GM18858 (cell line): ENCODE results near the gene LILRA1.
"Not testable (repeated sequence)": the region's sequence is repeated elsewhere in the genome, so short reads cannot be mapped to it uniquely, and the experiment has no call there.

ENCODE experiments used
- ATAC-seq: cut with Tn5 transposase; IDR thresholded peaks from one replicate; pipeline ENCODE4 v1.9.1; 2021; ENCODE audit not compliant: unreplicated experiment

LILRA1 gene

DNA sequence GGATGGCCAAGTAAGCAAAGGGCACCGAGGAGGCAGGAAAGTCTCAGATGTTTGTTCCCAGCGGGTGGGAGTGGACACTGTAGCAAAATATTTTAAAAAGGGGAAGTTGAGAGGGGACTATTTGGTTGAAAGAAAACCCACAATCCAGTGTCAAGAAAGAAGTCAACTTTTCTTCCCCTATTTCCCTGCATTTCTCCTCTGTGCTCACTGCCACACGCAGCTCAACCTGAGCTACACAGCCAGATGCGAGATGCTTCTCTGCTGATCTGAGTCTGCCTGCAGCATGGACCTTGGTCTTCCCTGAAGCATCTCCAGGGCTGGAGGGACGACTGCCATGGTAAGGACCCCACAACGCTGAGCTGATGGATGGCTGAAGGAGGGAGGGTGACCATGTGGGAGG, at the start of gene LILRA1:
TSS of gene LILRA1 (plus strand) at position 188 of the 400 bp plus-strand sequence. CDS start 613 bp downstream, outside the sequence.
- ATAC-seq: not testable (repeated sequence)

- ATAC-seq: no peak
Measured at GRCh38 chr19:54548806-54549205, 44.6 kb upstream of the LILRA1 start.

GRCh38 chr19:54549224-54549623, 44.2 kb upstream of the LILRA1 start:
- ATAC-seq: no peak

- no peak for ATAC-seq
Measured at GRCh38 chr19:54551293-54551692, 42.1 kb upstream of the LILRA1 start.

- ATAC-seq: no peak
Measured at GRCh38 chr19:54551950-54552912, 41.2 kb upstream of the LILRA1 start.

GRCh38 chr19:54552913-54553310, 40.5 kb upstream of the LILRA1 start:
- ATAC-seq: no peak

GRCh38 chr19:54554006-54554405, 39.4 kb upstream of the LILRA1 start:
- ATAC-seq: no peak

GRCh38 chr19:54554896-54555295, 38.5 kb upstream of the LILRA1 start:
- ATAC-seq: no peak

DNA sequence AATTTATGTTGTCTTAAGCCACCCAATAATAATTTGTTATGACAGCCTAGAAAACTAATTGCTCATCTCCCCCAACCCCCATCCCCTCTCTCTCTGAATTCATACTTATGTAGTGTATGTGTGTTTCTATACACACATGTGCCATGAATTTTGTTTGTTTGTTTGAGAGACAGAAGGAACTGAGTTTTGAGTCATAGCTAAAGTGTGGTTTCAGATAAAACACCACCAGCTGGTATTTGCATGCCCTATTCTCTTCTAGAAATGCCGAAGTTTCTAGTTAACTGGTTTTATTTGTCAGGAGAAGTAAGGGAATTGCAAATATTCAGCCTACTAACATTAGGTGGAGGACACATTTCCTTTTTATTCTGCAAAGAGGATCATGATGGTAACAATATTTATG, 37.2 kb upstream of the LILRA1 start:
- no peak for ATAC-seq

- ATAC-seq: no peak
Measured at GRCh38 chr19:54558339-54558738, 35.1 kb upstream of the LILRA1 start.

GRCh38 chr19:54560881-54561385, 32.5 kb upstream of the LILRA1 start:
- ATAC-seq: no peak

- no peak for ATAC-seq
Measured at GRCh38 chr19:54561840-54562239, 31.6 kb upstream of the LILRA1 start.

- not testable (repeated sequence) for ATAC-seq
Measured at GRCh38 chr19:54563206-54563605, 30.2 kb upstream of the LILRA1 start.

DNA sequence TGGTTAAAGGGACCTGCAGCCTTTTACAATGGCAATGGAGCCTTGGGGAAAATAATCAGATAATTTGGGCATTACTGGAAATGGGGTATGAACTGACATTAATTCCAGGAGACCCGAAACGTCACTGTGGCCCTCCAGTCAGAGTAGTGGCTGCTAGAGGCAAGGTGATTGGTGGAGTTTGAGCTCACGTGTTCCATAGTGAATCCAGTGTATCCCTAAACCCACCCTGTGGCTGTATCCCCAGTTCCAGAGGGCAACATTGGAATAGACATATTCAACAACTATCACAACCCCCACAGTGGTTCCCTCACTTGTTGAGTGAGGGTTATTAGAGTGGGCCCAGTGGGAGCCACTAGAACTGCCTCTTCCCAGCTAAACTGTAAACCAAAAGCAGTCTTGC, 23.1 kb upstream of the LILRA1 start:
- ATAC-seq: no peak

GRCh38 chr19:54571715-54572615, 21.5 kb upstream of the LILRA1 start:
- ATAC-seq: not testable (repeated sequence)

GRCh38 chr19:54572696-54573311, 20.6 kb upstream of the LILRA1 start:
- no peak for ATAC-seq

DNA sequence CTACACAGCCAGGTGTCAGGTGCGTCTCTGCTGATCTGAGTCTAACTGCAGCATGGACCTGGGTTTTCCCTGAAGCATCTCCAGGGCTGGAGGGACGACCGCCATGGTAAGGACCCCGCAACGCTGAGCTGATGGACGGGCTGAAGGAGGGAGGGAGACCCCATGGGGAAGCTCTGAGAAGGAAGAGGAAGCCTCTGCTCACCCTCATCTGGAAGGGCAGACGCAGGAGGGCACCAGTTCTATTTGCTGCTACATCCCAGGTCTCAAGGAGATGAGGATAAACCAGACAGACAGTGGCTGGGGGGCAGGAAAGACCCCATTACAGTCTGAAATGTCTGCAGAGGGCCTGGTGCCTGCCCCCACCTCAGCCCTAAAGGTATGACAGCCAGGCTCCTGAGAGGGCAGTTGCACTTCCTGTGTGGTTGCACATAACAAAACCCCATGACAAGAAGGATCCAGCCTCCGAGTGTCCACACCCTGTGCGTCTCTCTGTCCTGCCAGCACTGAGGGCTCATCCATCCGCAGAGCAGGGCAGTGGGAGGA, 20.0 kb upstream of the LILRA1 start, which contains the start of gene LILRA2:
TSS of gene LILRA2 (plus strand) at position 461 of the 543 bp plus-strand sequence. CDS start 89 bp downstream, outside the sequence.
- no peak for ATAC-seq

- no peak for ATAC-seq
Measured at GRCh38 chr19:54574051-54574450, 19.4 kb upstream of the LILRA1 start.

- ATAC-seq: no peak
Measured at GRCh38 chr19:54574527-54575056, 18.8 kb upstream of the LILRA1 start.

DNA sequence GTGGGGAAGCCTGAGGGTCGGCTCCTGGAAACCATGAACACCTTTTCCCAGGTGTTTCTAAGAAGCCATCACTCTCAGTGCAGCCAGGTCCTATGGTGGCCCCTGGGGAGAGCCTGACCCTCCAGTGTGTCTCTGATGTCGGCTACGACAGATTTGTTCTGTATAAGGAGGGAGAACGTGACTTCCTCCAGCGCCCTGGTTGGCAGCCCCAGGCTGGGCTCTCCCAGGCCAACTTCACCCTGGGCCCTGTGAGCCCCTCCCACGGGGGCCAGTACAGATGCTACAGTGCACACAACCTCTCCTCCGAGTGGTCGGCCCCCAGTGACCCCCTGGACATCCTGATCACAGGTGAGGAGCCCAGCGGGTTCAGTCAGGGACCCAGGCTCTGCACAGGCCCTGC, 18.2 kb upstream of the LILRA1 start:
- not testable (repeated sequence) for ATAC-seq
